SK-N-MC (cell line): Measurements from ENCODE around the gene PXYLP1.

Experiments
- EZH2 ChIP-seq: fragments of 200-600 bp; sonication (generic); IDR thresholded peaks from one replicate; pipeline ENCODE4 v1.6.1; 2017; ENCODE audit warnings: antibody characterized with exemption
- FOXP2 ChIP-seq: optimal IDR thresholded peaks from 2 replicates; pipeline ENCODE3; 2011; ENCODE audit warnings: mild to moderate bottlenecking, moderate library complexity; ENCODE audit not compliant: insufficient read depth; ENCODE audit errors: extremely low read length, control extremely low read depth
- POLR2AphosphoS5 ChIP-seq: IDR thresholded peaks from 2 replicates; pipeline ENCODE4 v1.6.1; 2012; ENCODE audit warnings: mild to moderate bottlenecking, low read depth, low read length, borderline replicate concordance

DNA sequence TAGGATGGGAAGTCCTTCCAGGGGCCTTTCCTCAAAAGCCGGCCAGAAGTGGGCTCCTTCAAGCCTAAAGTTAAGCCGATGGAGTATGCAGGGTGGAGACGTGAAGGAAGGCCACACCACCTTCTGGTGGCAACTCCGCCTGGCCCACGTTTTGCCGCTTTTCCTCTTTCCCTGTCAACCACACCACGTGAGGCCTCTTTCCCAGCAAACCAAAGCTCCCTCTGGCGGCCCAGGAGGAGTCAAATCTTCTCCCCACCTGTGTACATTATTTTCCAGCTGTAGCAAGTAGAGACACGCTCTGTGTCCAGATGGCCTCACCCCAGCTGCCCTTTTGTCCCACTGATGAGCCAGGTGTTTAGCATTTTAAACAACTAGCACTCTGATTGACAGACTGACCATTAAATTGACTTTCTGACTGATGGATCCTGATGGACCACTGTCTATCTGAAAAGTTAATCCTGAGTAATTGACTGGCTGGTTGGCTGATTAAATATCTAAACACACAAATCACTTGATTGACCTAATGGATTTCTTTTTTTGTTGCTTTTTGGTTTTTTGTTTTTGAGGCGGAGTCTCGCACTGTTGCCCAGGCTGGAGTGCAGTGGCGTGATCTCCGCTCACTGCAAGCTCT, 77.1 kb downstream of the PXYLP1 start:
- no peak for TF ChIP-seq POLR2AphosphoS5
- no peak for TF ChIP-seq EZH2
- no peak for TF ChIP-seq FOXP2
